ENCODE data around the gene SLC6A13. TPM values are rescaled to one million over a fixed set of nuclear protein-coding genes. Genes with fewer than 3 reads are reported as not detected.

Gene SLC6A13
- total RNA-seq, 1 experiment from 2014 or later: not detected

DNA sequence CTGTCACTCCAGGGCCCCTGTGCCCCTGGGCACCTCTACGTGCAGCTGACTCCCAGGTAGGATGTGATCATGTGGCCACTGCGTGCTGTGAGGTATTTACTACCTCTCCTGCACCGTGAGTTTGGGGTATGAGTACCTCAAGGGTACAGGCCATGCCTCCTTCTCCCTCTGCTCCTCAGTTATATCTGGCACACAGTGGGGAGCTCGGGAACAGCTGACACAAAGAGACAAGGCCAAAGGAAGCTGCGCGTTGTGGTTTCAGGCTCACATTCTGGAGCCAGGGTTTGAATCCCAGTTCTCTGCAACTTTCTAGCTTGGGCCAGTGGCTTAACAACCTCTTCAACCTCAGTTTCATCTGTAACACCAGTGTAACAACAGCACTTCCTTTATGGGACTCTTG is 40.9 kb downstream of the SLC6A13 start:
- no peaks in the 10 kb centered on the region for H3K9me3 Mint-ChIP-seq
- H3K4me3 Mint-ChIP-seq: no peak overlapping the region
- TF ChIP-seq, protein P1, sequence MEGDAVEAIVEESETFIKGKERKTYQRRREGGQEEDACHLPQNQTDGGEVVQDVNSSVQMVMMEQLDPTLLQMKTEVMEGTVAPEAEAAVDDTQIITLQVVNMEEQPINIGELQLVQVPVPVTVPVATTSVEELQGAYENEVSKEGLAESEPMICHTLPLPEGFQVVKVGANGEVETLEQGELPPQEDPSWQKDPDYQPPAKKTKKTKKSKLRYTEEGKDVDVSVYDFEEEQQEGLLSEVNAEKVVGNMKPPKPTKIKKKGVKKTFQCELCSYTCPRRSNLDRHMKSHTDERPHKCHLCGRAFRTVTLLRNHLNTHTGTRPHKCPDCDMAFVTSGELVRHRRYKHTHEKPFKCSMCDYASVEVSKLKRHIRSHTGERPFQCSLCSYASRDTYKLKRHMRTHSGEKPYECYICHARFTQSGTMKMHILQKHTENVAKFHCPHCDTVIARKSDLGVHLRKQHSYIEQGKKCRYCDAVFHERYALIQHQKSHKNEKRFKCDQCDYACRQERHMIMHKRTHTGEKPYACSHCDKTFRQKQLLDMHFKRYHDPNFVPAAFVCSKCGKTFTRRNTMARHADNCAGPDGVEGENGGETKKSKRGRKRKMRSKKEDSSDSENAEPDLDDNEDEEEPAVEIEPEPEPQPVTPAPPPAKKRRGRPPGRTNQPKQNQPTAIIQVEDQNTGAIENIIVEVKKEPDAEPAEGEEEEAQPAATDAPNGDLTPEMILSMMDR (conservative IDR thresholded peaks at IDR 0.05): no peak
- Histone ChIP-seq H3K4me1 (ENCODE audit: insufficient read depth, low read length) (no peaks in the 10 kb centered on the region), H2BK5ac (ENCODE audit: insufficient read length, low read length) (no peak overlapping the region), H3K23ac (ENCODE audit: insufficient read length, low read depth, low read length) (no peak overlapping the region), H4K91ac (ENCODE audit: insufficient read length, low read depth, low read length) (no peak overlapping the region), H3K27me3 (ENCODE audit: insufficient read depth, low read length) (no peaks in the 10 kb centered on the region), H2BK15ac (ENCODE audit: low read depth, low read length) (no peak overlapping the region), H2BK20ac (ENCODE audit: low read depth, low read length, poor library complexity, severe bottlenecking) (no peak overlapping the region), H3K79me2 (ENCODE audit: insufficient read depth, low read length) (no peaks in the 10 kb centered on the region), H2AFZ (ENCODE audit: low read length) (no peak overlapping the region), H2BK120ac (ENCODE audit: low read depth, low read length, poor library complexity, severe bottlenecking) (no peak overlapping the region), H3K4me2 (ENCODE audit: insufficient read depth, insufficient read length, low read length) (no peak overlapping the region), H3K18ac (ENCODE audit: insufficient read length, low read depth, low read length) (no peak overlapping the region), H3T11ph (ENCODE audit: low read length) (no peak overlapping the region), H3K56ac (ENCODE audit: insufficient read length, low read depth, low read length) (no peak overlapping the region), H2AK5ac (ENCODE audit: insufficient read length, low read length) (no peak overlapping the region), H4K5ac (ENCODE audit: insufficient read length, low read depth, low read length) (no peak overlapping the region), H4K20me1 (ENCODE audit: control insufficient read depth, insufficient read depth, insufficient read length) (no peaks in the 10 kb centered on the region), H3K23me2 (ENCODE audit: insufficient read length, low read depth, low read length, poor library complexity, severe bottlenecking) (peaks cover 3% of the 10 kb centered on the region), H3K9me3 (ENCODE audit: control insufficient read depth, low read depth, low read length) (no peaks in the 10 kb centered on the region), H3K4ac (ENCODE audit: low read depth, low read length) (no peak overlapping the region), H3K79me1 (ENCODE audit: insufficient read depth, low read depth, low read length, poor library complexity, severe bottlenecking) (no peaks in the 10 kb centered on the region), H4K8ac (replicated peaks; ENCODE audit: insufficient read length, low read depth, low read length) (no peak overlapping the region), H2BK12ac (ENCODE audit: insufficient read length, low read depth, low read length) (no peak overlapping the region), H3K14ac (ENCODE audit: insufficient read depth, low read length) (no peak overlapping the region), H3K9ac (ENCODE audit: extremely low read depth, insufficient read length, low read length) (no peak overlapping the region), H3K27ac (ENCODE audit: insufficient read length, low read depth, low read length) (no peak overlapping the region)
- H3K36me3 Mint-ChIP-seq (ENCODE audit: insufficient read depth in 1 of 3, low read depth in 3 of 3): no peaks in the 10 kb centered on the region
- DNase-seq: no peak
- peaks cover 28% of the 10 kb centered on the region for H3K27me3 Mint-ChIP-seq (ENCODE audit: low read depth)
- H3K4me1 Mint-ChIP-seq: peaks cover 4 to 10% of the 10 kb centered on the region in 2 experiments
- H3K27ac Mint-ChIP-seq: no peak overlapping the region
- no CpG with 5 or more reads among the region's 6 CpGs for WGBS (ENCODE audit: extremely low coverage, insufficient read length, low lambda C conversion rate)

Measured in H9 (cell line).